ENCODE measurements around the gene ZNF383.
"Not testable (repeated sequence)": the region's sequence is repeated elsewhere in the genome, so short reads cannot be mapped to it uniquely, and the experiment has no call there.

ZNF383 gene
- total RNA-seq = 17.5 to 44.1 reads per million in 2 experiments

DNA sequence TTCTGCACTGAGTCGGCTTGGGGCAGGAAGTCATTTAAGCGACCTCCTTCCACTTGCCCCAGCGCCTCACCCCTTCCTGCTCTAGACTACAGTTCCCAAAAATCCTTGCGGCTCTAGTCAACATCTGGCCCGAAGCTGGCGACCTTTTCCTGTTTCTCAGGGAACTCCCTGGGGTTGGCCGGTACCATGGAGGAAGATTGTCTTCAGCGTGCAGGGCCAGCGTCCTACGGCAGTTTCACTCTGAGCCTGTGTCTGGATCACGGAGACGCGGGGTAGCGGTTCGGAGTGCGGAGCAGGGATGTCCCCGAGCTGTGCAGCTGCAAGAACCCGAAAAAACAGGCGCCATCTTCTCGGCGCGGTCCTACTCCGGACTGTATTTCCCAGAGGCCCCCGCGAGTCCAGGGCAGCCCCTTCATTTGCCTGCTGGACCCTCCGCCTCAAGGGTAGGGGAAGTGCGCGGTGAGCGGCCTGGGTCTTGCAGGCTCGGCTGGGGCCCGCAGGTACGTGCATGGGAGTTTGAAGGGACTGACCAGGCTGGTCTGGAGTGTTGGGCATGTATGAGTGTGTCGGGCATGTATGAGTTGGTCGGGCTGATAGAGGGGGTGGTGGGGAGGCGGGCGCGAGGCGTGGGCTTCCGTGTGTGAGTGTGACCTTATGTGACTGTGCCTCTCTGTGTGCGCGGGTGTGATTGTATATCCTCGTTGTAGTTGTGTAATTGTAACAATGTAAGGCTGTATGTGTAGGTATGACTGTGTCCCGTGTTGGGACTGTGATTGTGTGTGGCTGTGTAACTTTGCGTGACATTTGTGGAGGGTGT is at the start of gene ZNF383:
Gene ZNF383 (plus strand): TSS at position 440 of the 817 bp plus-strand sequence. CDS start 12,240 bp downstream, outside the sequence.
- peak; percentile 60 for DNase-seq (ENCODE audit: low read depth)

DNA sequence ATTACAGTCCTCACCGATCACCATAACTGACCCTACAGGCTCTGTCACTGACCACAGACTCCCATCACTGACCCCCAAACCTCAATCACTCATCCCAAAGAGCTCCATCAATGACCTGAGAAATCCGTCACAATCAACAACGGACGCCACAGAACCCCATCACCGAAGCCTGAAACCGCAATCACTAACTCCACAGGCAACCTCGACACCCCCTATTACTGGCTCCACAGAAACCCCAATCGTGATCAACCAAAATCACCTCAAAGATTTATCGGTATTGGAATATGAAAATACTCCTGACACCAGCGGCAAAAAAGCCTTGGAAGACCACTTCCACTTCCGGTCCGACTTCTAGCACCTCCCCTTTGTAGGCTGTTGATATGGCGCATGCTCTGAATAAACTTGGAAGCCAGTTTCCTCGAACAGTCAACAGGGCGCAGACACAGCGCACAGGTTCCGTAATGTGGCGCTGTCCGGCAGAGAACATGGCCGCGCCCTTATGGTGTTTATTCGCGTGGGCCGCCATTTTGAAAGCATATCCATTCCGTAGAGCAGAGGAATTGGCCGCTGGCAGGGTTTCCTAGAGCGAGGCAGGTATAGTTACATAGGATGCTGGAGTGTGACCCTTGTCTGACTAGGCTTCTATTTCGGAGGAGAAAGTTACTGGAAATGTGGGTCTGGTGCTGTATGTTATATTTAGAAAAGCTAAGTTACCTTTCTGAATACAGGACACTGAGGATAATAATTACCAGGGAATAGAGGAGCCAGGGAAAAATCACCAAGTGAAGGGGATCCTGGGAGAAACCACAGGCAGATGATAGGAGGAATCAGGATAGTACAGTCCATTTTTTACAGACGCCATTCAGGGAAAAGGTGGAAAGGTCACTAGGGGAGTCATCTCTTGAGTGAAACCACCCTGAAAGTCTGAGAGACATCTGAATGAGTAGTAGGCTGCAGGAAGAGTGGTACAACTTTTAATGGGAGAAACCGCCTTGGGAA is 45.3 kb upstream of the ZNF383 start, which contains the start of gene ZNF585A:
Gene ZNF585A (minus strand): TSS at position 328 of the 999 bp plus-strand sequence. CDS start 2,785 bp downstream, outside the sequence.
- peak; percentile 82 for DNase-seq (ENCODE audit: low read depth)

DNA sequence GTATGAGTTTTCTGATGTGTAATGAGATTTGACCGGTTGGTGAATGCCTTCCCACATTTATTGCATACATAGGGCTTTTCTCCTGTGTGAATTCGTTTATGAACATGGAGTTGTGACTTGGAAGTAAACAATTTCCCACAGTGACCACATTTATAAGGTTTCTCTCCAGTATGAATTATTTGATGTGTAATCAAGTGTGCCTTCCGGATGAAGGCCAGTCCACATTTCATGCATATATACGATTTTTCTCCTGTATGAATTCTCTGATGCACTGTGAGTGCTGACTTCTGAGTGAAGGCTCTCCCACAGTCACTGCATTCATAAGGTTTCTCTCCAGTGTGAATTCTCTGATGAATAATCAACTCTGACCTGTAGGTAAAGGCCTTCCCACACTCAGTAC is 31.9 kb upstream of the ZNF383 start:
- DNase-seq (ENCODE audit: low read depth) = not testable (repeated sequence)

DNA sequence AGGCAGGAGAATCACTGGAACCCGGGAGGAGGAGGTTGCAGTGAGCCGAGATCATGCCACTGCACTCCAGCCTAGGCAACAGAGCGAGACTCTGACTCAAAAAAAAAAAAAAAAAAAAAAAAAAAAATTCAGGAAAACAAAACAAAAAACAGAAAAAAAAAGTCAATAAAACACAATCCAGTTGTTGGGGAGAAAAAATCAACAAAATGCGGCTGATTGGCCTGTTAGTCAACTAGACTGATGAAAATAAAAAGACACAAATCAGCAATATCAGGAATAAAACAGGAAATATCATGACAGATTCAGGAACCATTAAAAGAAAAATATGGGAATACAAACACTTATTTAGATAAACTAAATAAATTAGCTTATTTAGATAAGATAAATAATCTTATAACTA is 22.8 kb upstream of the ZNF383 start:
- DNase-seq (ENCODE audit: low read depth) = not testable (repeated sequence)

DNA sequence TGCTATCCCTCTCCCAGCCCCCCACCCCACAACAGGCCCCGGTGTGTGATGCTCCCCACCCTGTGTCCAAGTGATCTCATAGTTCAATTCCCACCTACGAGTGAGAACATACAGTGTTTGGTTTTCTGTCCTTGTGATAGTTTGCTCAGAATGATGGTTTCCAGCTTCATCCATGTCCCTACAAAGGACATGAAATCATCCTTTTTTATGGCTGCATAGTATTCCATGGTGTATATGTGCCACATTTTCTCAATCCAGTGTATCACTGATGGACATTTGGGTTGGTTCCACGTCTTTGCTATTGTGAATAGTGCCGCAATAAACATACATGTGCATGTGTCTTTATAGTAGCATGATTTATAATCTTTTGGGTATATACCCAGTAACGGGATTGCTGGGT is 20.9 kb upstream of the ZNF383 start:
- not testable (repeated sequence) for DNase-seq (ENCODE audit: low read depth)

DNA sequence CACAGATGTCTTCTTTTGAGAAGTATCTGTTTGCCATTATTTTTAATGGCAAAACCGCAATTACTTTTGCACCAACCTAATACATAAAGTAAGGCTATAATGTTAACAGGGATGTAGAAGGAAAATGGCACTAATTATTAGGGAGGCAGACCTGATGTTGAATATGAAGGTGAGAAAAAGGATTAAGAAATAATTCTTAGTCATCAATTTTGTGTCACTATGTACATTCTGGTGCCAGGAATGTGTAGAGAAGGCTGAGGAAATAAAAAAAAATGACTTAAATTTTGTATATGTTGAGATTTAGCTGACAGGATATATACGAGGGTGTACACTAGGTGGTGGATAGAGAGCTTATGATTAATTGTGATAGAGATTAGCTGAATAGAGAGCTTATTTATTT is 20.2 kb upstream of the ZNF383 start:
- no peak for DNase-seq (ENCODE audit: low read depth)

DNA sequence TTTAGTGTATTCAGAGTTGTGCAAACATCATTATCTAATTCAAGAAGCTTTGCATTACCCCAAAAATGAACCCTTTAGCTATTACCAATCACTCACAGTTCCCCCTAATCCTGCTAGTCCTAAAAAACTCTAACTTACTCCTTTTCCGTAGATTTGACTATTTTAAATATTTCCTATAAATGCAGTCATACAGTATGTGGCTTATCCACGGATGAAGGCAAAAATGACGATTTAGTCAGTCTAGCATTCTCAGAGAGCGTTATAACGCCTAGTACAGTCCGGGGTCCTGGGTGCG is 587 bp upstream of the ZNF383 start:
- no peak for DNase-seq (ENCODE audit: low read depth)

DNA sequence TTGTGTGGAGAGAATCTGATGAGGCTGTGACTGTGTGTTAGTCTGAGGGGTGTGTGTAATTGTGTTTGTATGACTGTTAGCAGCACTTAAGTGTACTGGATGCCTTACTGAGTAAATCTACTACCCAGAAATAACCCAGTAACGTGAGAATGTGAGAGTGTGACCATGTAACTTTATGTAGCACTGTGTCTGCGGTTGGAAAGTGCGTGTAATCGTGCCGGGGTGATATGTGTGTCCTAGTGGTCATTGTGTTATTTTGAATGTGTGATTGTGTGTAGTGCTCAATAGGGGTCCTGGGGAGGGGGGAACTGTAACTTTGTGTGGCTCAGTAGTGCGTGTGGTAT is 550 bp downstream of the ZNF383 start:
- no peak for DNase-seq (ENCODE audit: low read depth)

DNA sequence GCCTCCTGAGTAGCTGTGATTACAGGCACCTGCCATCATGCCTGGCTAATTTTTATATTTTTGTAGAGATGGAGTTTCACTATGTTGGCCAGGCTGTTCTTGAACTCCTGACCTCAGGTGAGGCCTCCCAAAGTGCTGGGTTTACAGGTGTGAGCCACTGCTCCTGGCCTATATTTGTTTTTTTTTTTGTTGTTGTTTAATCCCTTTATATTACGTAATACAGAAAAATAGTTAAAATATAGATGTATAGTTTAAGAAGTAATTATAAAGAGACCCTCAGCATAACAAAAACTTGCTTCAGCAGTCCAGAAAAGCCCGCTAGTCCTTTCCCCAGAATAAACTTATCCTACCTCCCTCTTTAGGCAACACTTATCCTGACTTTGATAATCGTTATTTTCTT is 2.4 kb downstream of the ZNF383 start:
- DNase-seq (ENCODE audit: low read depth) = no peak

DNA sequence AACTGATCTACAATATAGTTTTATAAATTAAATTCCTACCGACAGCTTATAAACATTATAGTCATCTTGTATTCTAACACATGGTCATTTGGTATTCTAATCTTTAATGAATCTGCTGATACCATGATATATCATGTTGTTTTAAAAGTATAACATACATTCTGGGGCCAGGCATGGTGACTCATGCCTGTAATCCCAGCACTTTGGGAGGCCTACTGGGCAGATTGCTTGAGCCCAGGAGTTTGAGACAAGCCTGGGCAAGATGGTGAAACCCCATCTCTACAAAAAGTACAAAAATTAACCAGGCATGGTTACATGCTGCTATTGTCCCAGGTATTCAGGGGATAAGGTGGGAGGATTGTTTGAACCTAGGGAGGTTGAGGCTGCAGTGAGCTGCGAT is 3.1 kb downstream of the ZNF383 start:
- no peak for DNase-seq (ENCODE audit: low read depth)

DNA sequence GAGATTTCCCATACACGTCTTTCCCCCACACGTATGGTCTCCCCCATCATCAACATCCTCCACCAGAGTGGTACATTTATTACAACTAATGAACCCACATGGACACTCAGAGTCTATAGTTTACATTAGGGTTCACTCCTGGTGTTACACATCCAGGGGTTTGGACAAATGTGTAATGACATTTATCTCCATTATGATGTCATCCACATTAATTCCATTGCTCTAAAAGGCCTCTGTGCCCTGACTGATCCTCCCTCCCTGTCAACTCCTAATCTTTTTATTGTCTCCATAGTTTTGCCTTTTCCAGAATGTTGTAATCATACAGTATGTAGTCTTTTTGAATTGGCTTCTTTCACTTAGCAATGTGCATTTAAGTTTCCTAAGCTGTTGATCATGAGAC is 8.2 kb downstream of the ZNF383 start:
- no peak for DNase-seq (ENCODE audit: low read depth)

DNA sequence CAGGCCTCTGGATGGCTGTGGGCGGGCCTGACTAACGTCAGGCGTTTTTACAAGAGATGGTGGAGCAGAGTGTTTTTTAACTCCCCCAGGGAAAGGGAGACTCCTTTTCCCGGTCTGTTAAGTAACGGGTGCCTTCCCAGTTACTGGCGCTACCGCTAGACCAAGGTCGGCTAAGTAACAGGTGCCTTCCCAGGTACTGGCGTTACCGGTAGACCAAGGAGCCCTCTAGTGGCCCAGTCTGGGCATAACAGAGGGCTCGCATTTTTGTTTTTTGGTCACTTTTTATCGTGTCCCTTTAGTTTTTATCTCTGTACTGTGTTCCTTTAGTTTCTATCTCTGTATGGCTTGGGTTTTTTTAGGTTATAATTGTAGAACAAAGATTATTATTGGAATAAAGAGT is 10.0 kb downstream of the ZNF383 start:
- no peak for DNase-seq (ENCODE audit: low read depth)

DNA sequence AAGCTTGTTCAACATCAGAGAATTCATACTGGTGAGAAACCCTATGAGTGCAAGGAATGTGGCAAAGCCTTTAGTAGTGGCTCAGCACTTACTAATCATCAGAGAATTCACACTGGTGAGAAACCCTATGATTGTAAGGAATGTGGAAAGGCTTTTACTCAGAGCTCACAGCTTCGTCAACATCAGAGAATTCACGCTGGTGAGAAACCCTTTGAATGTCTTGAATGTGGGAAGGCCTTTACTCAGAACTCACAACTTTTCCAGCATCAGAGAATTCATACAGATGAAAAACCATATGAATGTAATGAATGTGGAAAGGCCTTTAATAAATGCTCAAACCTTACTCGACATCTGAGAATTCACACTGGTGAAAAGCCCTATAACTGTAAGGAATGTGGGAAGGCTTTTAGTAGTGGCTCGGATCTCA is 25.2 kb downstream of the ZNF383 start:
- DNase-seq (ENCODE audit: low read depth) = no peak

DNA sequence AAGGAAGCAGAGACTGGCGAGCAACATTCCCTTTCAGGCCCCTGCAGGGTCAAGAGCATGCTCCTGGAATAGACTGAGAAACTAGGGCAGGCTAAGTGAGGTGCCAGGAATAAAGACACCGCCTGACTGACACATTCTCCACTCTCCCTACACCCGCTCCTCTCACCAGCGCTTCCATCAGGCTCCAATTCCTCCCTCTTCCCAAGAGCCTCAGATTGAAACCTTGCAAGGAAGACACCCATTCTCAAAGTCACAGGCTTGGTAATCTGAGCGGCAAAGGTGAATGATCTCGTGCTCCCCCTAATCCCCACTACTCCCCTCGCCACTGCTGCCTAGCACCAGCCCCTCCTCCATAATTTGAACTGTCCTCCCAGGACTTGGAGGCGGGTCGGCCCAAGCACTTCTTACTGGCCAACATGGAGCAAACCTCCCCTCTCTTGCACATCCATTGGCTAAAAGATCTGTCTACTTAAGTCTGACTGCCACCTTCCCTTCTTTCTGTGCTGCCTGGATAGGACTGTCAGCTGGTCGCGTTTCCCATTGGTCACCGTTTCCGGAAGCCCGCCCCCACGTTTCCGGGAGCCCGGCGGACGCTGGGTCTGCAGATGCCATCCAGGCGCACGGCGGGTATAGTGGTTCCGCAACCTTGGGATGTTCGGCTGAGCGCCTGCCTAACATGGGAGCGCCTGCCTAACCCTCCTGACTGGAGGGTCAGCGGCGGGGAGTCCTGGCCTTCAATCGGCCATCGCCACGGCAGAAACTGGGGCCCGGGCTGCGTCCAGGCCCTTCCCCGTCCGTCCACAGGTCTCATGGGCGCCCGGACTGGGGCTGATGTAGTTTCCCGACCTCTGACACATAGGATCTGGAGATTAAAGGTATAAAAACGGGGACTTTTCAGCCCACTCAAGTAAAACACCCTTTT is 33.6 kb downstream of the ZNF383 start:
- peak; percentile 4 for DNase-seq (ENCODE audit: low read depth)

DNA sequence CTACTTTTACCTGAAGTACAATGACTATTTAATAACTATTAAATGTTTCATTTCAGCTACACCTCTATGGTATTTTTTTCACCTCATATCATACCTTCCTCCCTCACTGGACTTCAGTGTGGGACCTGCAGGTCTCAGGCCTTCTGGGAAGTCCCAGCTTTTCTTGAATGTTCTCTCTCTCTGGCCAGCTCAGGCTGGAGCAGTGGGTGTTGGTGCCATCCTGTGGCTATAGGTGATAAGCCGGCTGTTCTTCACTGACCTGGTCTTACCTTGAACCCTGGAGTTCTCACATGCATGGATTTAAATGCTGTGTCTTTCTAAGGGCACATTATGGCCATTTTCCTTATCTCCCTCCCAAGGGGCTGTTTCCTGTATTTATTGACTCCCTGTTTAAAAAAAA is 45.0 kb downstream of the ZNF383 start:
- not testable (repeated sequence) for DNase-seq (ENCODE audit: low read depth)

DNA sequence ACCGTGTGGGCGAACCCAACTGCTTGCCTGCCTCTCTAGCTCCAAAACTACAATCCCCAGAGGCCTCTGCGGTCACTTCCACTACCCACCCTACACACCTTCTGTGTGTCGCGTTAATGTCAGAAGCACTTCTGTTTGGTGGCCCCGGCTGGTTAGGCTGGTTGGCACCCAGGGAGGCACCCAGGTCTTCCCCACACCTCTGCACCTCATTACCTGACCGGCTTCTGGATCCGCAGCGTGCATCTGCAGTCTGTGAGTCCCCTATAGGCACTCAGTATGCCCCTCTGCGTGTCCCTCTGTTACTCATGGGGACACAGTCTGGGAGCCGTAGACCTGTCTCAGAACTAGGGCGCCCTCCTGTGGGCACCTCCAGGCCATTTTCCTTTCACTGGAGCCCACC is 49.0 kb downstream of the ZNF383 start:
- DNase-seq (ENCODE audit: low read depth) = not testable (repeated sequence)

DNA sequence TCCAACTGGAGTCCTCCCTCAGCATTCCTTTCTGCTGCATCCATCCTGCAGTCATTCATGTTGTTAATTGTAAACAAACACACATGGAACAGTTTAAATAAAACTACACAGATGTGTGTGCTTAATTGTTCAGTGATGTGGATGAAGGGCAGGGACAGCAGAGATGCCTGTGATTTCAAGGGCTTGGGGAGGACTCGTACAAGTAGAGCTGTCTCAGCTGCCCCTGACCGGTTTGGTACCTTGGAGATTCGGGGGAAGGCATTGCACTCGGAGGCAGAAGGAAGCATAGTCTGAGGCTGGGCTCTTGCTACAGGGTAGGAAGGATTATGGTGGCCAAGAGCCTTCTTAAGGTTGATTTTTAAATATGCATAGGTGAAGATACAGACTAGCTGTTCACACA is 49.7 kb downstream of the ZNF383 start:
- not testable (repeated sequence) for DNase-seq (ENCODE audit: low read depth)

DNA sequence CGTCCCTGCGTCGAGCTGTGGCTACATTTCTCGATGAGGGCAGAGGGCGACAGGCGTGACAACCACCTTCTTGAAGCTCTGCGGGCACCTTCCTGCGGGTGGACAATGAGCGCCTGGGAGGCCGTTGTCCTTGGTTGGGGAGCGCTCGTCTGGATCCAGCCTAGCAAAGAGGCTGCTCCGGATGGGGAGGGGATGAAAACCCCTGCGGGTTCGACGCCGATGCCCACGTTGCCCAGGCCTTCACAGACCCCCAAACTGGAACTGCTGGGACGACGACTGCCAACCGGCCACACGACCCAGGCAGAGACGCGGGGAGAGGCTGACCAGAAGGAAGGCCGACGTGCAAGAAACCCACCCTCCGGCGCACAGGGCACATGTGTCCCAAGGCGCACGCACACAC is 62.6 kb downstream of the ZNF383 start:
- not testable (repeated sequence) for DNase-seq (ENCODE audit: low read depth)

DNA sequence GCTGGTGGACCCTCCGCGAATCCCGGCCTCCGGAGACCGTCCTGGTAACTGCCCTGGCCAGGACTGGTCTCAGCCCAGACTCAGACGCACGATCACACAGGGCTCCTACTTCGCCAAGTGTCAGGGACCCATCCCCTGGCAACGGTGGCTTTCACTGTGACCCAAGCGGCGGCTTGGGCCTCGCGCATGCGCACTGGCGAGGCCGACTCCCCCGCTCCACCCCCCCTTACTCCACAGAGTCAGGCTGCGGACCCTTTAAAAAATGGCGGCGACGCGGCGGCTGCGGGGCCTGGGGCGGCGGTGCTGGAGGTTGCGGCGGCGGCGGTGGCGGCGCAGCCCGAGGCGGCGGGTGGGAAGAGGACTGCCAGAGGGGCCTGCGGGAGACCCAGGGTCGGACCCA is 66.0 kb downstream of the ZNF383 start:
- not testable (repeated sequence) for DNase-seq (ENCODE audit: low read depth)

DNA sequence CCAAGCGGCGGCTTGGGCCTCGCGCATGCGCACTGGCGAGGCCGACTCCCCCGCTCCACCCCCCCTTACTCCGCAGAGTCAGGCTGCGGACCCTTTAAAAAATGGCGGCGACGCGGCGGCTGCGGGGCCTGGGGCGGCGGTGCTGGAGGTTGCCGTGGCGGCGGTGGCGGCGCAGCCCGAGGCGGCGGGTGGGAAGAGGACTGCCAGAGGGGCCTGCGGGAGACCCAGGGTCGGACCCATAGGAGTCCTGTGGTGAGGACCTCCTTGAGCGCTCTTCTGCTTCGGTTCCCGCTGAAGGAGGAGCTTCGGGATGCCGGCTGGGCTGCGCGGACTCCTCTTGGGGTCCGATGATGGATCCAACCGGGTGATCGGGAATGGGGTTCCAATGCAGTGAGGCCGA is 71.2 kb downstream of the ZNF383 start:
- not testable (repeated sequence) for DNase-seq (ENCODE audit: low read depth)

All from T follicular helper cell (primary cell).